ENCODE measurements around the gene ALOXE3. TPM values are rescaled to one million over a fixed set of nuclear protein-coding genes. Genes with fewer than 3 reads are reported as not detected.

The ALOXE3 gene
- total and polyA plus RNA-seq, 2 donors = 1.2 TPM; not detected in 1

DNA sequence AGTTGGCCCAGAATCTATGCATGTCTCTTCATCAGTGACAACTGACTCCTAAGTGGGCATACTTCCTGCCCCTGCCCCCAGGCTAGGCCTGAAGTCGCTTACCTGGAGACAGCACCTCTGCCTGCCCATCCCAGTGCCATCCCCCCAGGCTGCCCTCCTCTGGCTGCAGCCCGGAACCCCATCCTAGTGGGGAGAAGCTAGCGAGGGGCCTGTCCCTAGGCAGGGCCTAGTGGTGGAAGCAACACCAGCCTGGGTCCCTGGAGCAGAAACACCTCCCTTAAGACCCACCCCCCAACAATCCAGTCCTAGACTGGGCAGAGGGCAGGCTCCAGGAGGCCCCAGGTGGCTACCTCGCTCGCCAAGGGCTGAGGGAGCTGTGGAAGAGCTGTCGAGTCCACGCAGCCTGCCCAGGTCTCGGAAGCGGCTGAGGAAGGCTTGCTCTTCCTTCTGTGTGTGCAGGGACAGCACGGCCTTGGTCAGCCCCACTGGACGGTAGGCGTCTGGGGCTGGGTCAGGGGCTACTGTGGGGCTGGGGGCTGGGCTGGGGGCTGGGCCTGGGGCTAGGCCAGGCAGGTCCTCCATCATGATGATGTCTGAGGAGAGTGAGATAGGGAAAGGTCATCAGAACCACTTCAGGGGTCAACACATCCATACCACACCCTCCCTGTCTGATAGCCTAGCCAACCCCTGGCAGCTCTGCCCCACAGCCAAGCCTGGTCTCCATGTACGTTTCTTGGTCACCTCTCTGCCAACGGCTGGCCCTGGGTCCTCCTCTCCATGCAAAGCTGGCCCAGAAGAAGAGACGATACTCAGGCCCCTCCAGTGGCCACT is 26.3 kb upstream of the ALOXE3 start:
- no peaks in the 10 kb centered on the region for H3K9me3 ChIP-seq (ENCODE audit: control insufficient read depth in 2 of 2, insufficient read depth in 1 of 2, low read length in 1 of 2)
- H3K27me3 ChIP-seq (ENCODE audit: control insufficient read depth in 2 of 2, insufficient read depth in 1 of 2, low read length in 1 of 2) = no peaks in the 10 kb centered on the region
- no peak overlapping the region for H3K4me3 ChIP-seq (ENCODE audit: low read length in 2 of 2)
- no peak overlapping the region for H3K27ac ChIP-seq (ENCODE audit: low read depth in 1 of 2, low read length in 1 of 2)
- DNase-seq (ENCODE audit: low read depth in 6 of 9, low spot score in 9 of 9) = no peak
- H3K36me3 ChIP-seq (ENCODE audit: control insufficient read depth in 2 of 2, insufficient read depth in 2 of 2, low read length in 1 of 2) = peaks cover 79 to 89% of the 10 kb centered on the region in 2 donors
- H3K4me1 ChIP-seq (ENCODE audit: control insufficient read depth in 2 of 2, insufficient read depth in 2 of 2, low read length in 2 of 2) = peaks cover 0 to 4% of the 10 kb centered on the region in 2 donors
- WGBS = 96% methylated on average over 15 of the region's 15 CpGs

DNA sequence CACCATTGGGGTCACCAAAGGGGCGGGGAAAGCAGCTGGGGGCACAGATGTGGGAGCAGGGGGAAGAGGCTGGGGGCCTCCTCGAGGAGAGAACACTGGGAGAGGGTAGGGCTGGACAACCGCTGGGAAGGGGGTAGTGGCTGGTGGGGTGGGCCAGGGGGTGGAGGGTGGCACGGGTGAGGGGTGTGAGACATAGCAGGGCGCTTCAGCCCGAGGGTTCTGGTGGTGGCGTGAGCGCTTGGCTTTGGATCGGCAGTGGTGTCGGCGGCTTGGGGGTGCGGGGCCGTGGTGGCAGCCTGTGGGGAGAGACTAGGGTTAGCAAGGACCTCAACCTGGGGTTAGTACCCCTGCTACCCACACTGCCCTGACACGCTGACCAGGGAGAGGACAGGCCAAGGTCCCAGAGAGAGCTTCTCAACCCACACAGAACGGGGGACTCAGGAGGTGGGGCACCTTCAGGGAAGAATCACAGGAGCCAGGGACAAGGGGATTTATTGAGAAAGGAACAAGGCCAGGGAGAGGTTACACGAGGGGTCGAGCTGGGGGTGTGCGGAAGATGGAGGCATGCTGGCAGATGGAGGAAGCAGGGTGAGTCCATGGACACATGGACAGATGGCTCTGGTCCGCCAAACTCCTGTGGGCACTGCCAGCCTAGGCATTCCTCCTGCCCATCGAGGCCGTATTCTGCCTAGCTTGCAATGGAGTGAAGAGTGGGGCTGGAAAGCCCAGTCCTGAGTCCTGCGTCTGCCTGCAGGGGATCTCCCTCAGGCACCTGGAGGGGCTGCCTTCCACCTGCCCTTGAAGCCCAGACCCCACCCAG is 25.5 kb upstream of the ALOXE3 start:
- no peaks in the 10 kb centered on the region for H3K9me3 ChIP-seq (ENCODE audit: control insufficient read depth in 2 of 2, insufficient read depth in 1 of 2, low read length in 1 of 2)
- H3K36me3 ChIP-seq (ENCODE audit: control insufficient read depth in 2 of 2, insufficient read depth in 2 of 2, low read length in 1 of 2) = peaks cover 75 to 84% of the 10 kb centered on the region in 2 donors
- no peaks in the 10 kb centered on the region for H3K27me3 ChIP-seq (ENCODE audit: control insufficient read depth in 2 of 2, insufficient read depth in 1 of 2, low read length in 1 of 2)
- WGBS = 98% methylated on average over 22 of the region's 22 CpGs
- no peak overlapping the region for H3K27ac ChIP-seq (ENCODE audit: low read depth in 1 of 2, low read length in 1 of 2)
- DNase-seq (ENCODE audit: low read depth in 6 of 9, low spot score in 9 of 9) = no peak
- H3K4me1 ChIP-seq (ENCODE audit: control insufficient read depth in 2 of 2, insufficient read depth in 2 of 2, low read length in 2 of 2) = peaks cover 3 to 12% of the 10 kb centered on the region in 2 donors
- H3K4me3 ChIP-seq (ENCODE audit: low read length in 2 of 2) = no peak overlapping the region

DNA sequence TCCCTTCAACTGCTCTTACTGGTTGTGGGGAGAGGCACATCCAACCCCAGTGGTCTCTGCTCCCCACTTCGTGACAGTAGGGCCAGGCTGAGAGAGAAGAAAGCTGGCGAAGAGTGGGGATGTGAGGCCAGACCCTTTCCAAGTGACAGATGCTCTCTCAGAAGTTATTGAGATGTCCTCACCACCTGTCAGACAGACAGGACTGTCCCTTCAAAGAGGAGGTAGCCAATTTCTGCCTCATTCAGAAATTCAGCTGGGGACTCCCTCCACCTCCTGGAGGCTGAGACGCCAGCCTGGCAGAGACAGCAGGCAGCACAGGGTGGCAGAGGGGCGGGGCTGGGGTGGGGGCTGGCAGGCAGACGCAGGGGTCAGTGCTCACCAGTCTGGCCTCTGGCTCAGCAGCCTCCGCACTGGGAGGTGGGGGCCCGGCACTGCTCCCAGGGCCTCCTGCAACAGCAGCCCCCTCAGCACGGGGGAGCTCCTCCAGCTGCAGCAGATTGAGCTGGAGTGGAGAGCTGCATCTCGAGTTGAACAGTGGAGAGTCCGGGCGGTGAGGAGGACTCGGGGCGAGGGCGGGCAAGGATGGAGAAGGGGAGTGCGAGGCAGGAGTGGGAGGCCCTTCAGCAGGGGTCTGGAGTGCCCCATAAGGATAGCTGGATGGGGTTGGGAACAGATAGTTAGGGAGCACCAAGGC is 24.7 kb upstream of the ALOXE3 start:
- Histone ChIP-seq H3K36me3 (ENCODE audit: control insufficient read depth in 2 of 2, insufficient read depth in 2 of 2, low read length in 1 of 2) (peaks cover 69 to 76% of the 10 kb centered on the region in 2 donors), H3K4me1 (ENCODE audit: control insufficient read depth in 2 of 2, insufficient read depth in 2 of 2, low read length in 2 of 2) (peaks cover 9 to 19% of the 10 kb centered on the region in 2 donors), H3K27ac (ENCODE audit: low read depth in 1 of 2, low read length in 1 of 2) (no peak overlapping the region), H3K9me3 (ENCODE audit: control insufficient read depth in 2 of 2, insufficient read depth in 1 of 2, low read length in 1 of 2) (no peaks in the 10 kb centered on the region), H3K4me3 (ENCODE audit: low read length in 2 of 2) (no peak overlapping the region), H3K27me3 (ENCODE audit: control insufficient read depth in 2 of 2, insufficient read depth in 1 of 2, low read length in 1 of 2) (peaks cover 0 to 2% of the 10 kb centered on the region in 2 donors)
- DNase-seq (ENCODE audit: low read depth in 6 of 9, low spot score in 9 of 9) = no peak
- 91% methylated on average over 15 of the region's 15 CpGs for WGBS

DNA sequence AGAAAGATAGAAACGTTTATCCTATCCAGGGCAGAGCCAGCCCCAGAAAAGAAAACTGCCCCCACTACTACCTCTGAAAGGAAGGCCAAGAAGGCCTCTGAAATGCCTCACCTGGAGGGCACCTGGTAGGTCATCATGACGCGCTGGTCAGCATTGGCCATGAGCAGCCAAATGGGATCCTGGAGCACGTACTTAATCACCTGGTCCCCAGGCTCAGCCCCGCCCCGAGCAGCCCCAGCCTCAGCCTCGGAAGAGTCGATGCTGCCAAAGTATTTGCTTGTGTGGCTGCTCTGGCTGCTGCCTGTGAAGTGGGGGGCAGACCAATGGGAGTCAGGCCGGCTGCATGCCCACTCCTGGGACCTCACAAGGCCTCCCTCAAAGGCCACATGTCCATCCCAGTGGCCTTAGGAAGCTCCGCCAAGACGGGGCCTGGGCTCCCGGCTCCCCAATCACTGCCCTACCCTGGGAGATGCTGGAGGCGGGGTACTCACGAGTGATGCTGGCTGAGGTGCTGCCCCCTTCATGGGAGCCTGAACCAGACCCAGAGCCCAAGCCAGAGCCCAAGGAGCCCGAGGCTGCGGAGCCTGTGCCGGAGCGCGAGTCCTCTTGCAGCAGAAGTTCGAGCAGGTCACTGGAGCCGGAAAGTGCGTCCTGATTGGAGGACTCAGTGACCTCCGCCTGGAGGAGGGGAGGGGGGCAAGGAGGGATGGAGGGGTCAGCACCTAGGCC is 24.0 kb upstream of the ALOXE3 start:
- H3K9me3 ChIP-seq (ENCODE audit: control insufficient read depth in 2 of 2, insufficient read depth in 1 of 2, low read length in 1 of 2) = no peaks in the 10 kb centered on the region
- no peak overlapping the region for H3K4me3 ChIP-seq (ENCODE audit: low read length in 2 of 2)
- H3K4me1 ChIP-seq (ENCODE audit: control insufficient read depth in 2 of 2, insufficient read depth in 2 of 2, low read length in 2 of 2) = peaks cover 15 to 24% of the 10 kb centered on the region in 2 donors
- H3K27ac ChIP-seq (ENCODE audit: low read depth in 1 of 2, low read length in 1 of 2) = no peak overlapping the region
- 98% methylated on average over 23 of the region's 23 CpGs for WGBS
- DNase-seq (ENCODE audit: low read depth in 6 of 9, low spot score in 9 of 9) = no peak
- peaks cover 2 to 9% of the 10 kb centered on the region in 2 donors for H3K27me3 ChIP-seq (ENCODE audit: control insufficient read depth in 2 of 2, insufficient read depth in 1 of 2, low read length in 1 of 2)
- H3K36me3 ChIP-seq (ENCODE audit: control insufficient read depth in 2 of 2, insufficient read depth in 2 of 2, low read length in 1 of 2) = peaks cover 63 to 69% of the 10 kb centered on the region in 2 donors

DNA sequence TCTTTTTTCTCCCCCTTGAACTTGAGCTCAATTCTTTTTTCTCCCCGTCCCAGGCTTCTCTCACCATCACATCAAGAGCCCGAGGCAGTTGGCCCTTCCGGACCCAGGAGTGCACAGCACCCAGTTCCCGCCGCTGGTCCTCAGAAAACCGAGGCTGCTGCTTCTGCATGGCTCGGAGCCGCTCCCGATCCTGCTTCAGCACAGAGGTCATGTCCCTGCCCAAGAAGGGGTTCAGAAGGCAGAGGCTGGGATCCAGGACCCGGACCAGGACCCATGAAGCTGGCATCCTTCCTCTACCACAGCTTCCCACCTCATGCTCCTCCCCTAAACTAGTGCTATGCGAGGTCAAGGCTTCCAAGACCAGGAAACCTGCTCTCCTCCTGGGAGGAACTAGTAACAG is 23.4 kb upstream of the ALOXE3 start:
- WGBS = 96% methylated on average over 11 of the region's 11 CpGs
- peaks cover 15 to 24% of the 10 kb centered on the region in 2 donors for H3K4me1 ChIP-seq (ENCODE audit: control insufficient read depth in 2 of 2, insufficient read depth in 2 of 2, low read length in 2 of 2)
- peaks cover 4 to 15% of the 10 kb centered on the region in 2 donors for H3K27me3 ChIP-seq (ENCODE audit: control insufficient read depth in 2 of 2, insufficient read depth in 1 of 2, low read length in 1 of 2)
- no peaks in the 10 kb centered on the region for H3K9me3 ChIP-seq (ENCODE audit: control insufficient read depth in 2 of 2, insufficient read depth in 1 of 2, low read length in 1 of 2)
- H3K4me3 ChIP-seq (ENCODE audit: low read length in 2 of 2) = no peak overlapping the region
- H3K36me3 ChIP-seq (ENCODE audit: control insufficient read depth in 2 of 2, insufficient read depth in 2 of 2, low read length in 1 of 2) = peaks cover 57 to 63% of the 10 kb centered on the region in 2 donors
- H3K27ac ChIP-seq (ENCODE audit: low read depth in 1 of 2, low read length in 1 of 2) = no peak overlapping the region
- DNase-seq (ENCODE audit: low read depth in 6 of 9, low spot score in 9 of 9) = no peak

DNA sequence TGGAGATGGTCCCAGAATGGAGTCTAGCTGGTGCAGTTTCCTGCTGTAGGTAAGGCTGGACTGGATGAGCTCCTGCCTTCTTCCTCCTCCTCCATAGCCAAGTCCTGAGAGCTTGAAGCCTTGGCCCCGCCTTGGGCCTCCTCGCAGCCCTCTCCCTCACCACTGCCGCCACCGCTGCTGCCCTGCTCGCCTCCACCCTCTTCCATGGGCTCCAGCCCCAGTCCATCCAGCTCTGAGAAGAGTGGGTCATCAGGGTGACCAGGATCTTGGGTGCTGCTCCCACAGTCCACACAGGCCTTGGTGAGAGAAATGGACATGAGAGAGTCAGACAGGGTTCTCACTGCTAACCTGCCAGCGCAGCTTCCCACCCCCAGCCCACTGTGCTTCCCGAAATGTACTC is 22.7 kb upstream of the ALOXE3 start:
- Histone ChIP-seq H3K4me1 (ENCODE audit: control insufficient read depth in 2 of 2, insufficient read depth in 2 of 2, low read length in 2 of 2) (peaks cover 15 to 24% of the 10 kb centered on the region in 2 donors), H3K9me3 (ENCODE audit: control insufficient read depth in 2 of 2, insufficient read depth in 1 of 2, low read length in 1 of 2) (no peaks in the 10 kb centered on the region), H3K27me3 (ENCODE audit: control insufficient read depth in 2 of 2, insufficient read depth in 1 of 2, low read length in 1 of 2) (peaks cover 4 to 20% of the 10 kb centered on the region in 2 donors), H3K27ac (ENCODE audit: low read depth in 1 of 2, low read length in 1 of 2) (no peak overlapping the region), H3K4me3 (ENCODE audit: low read length in 2 of 2) (no peak overlapping the region), H3K36me3 (ENCODE audit: control insufficient read depth in 2 of 2, insufficient read depth in 2 of 2, low read length in 1 of 2) (peaks cover 50 to 56% of the 10 kb centered on the region in 2 donors)
- WGBS = over 99% methylated on average over 7 of the region's 7 CpGs
- DNase-seq (ENCODE audit: low read depth in 6 of 9, low spot score in 9 of 9) = no peak

DNA sequence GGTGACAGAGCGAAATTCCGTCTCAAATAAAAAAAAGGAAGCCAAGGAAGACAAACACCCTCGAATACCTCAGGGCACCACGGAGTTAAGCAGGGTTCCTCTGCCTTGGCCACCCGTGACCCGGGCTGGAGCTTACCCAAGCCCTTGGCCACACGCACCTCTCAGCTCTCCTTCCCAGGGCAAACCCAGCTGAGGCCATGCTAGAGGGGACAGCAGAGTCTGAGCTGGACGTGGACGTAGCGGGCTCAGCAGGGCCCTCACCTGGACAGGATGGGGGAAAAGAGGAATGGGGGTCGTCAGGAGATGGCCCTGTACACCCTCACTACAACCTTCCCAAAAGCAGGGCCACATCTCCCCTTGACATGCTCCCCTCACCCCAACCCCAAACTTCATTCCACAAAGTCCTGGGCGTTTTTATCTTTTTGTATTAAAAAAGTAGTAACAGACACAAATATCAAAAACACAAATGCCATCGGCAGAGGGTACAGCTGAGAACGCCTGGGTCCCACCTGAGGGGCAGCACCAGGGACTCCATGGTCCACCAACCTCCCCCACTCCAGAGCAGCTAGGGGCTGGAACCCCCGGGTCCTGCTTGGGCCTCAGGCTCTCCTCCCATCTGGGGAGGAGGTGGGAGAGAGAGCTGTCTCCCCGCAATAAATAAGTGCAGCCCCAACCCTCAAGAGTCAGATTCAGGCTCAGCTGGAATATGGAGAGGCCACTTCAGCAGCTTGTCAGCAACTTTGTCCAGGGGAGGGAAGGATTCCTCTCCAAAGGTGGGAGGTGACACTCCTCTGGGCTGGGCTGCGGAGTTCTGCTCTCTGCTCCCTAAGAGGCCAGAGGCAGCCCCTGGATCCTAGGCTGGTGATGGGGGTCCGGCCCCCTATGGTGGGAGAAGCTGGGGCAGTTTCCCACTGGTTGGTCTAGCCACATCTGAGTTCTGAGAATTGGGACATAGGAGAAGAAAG is 22.0 kb upstream of the ALOXE3 start:
- Histone ChIP-seq H3K27ac (ENCODE audit: low read depth in 1 of 2, low read length in 1 of 2) (no peak overlapping the region), H3K4me3 (ENCODE audit: low read length in 2 of 2) (no peak overlapping the region), H3K9me3 (ENCODE audit: control insufficient read depth in 2 of 2, insufficient read depth in 1 of 2, low read length in 1 of 2) (no peaks in the 10 kb centered on the region), H3K36me3 (ENCODE audit: control insufficient read depth in 2 of 2, insufficient read depth in 2 of 2, low read length in 1 of 2) (peaks cover 44 to 49% of the 10 kb centered on the region in 2 donors), H3K27me3 (ENCODE audit: control insufficient read depth in 2 of 2, insufficient read depth in 1 of 2, low read length in 1 of 2) (peaks cover 4 to 24% of the 10 kb centered on the region in 2 donors), H3K4me1 (ENCODE audit: control insufficient read depth in 2 of 2, insufficient read depth in 2 of 2, low read length in 2 of 2) (peaks cover 15 to 24% of the 10 kb centered on the region in 2 donors)
- 96% methylated on average over 18 of the region's 18 CpGs for WGBS
- DNase-seq (ENCODE audit: low read depth in 6 of 9, low spot score in 9 of 9) = no peak
